Measurements from ENCODE around the gene CFAP73. TPM values are rescaled to one million over a fixed set of nuclear protein-coding genes. Genes with fewer than 3 reads are reported as not detected.
"Not testable (repeated sequence)": the region's sequence is repeated elsewhere in the genome, so short reads cannot be mapped to it uniquely, and the experiment has no call there.

The CFAP73 gene
- polyA plus RNA-seq, 3 donors, result 0.39 to 0.73 TPM; not detected in 1

GRCh38 chr12:113196990-113197389 is 47.5 kb downstream of the CFAP73 start:
- H3K27ac ChIP-seq (ENCODE audit: low read depth, low read length), result no peak overlapping the region
- 0 to 12% (median 10%) methylated on average over 4 of the region's 4 CpGs for WGBS, 3 donors

- no peak overlapping the region for H3K27ac ChIP-seq (ENCODE audit: low read depth, low read length)
- 97% methylated on average over 8 of the region's 8 CpGs for WGBS, 3 donors
Measured at GRCh38 chr12:113197518-113198077, 48.1 kb downstream of the CFAP73 start.

GRCh38 chr12:113198296-113198695 is 48.8 kb downstream of the CFAP73 start:
- no peak overlapping the region for H3K27ac ChIP-seq (ENCODE audit: low read depth, low read length)
- 68 to 83% (median 68%) methylated on average over 1 of the region's 1 CpG for WGBS, 3 donors

- 46 to 84% (median 81%) methylated on average over 12 of the region's 12 CpGs for WGBS, 3 donors
- H3K27ac ChIP-seq (ENCODE audit: low read depth, low read length), result no peak overlapping the region
Measured at GRCh38 chr12:113200021-113200797, 50.7 kb downstream of the CFAP73 start.

- WGBS, 3 donors, result 65 to 86% (median 85%) methylated on average over 14 of the region's 14 CpGs
- no peak overlapping the region for H3K27ac ChIP-seq (ENCODE audit: low read depth, low read length)
Measured at GRCh38 chr12:113201187-113202177, 52.0 kb downstream of the CFAP73 start.

GRCh38 chr12:113202300-113203075 is 53.0 kb downstream of the CFAP73 start:
- no peak overlapping the region for H3K27ac ChIP-seq (ENCODE audit: low read depth, low read length)
- 79 to 89% (median 82%) methylated on average over 4 of the region's 4 CpGs for WGBS, 3 donors

- H3K27ac ChIP-seq (ENCODE audit: low read depth, low read length), result no peak overlapping the region
- 82 to 87% (median 83%) methylated on average over 8 of the region's 8 CpGs for WGBS, 3 donors
Measured at GRCh38 chr12:113203852-113204760, 54.6 kb downstream of the CFAP73 start.

- H3K27ac ChIP-seq (ENCODE audit: low read depth, low read length), result no peak overlapping the region
- 66 to 82% (median 81%) methylated on average over 3 of the region's 3 CpGs for WGBS, 3 donors
Measured at GRCh38 chr12:113204804-113205203, 55.3 kb downstream of the CFAP73 start.

- H3K27ac ChIP-seq (ENCODE audit: low read depth, low read length), result not testable (repeated sequence)
- 97 to 100% (median 98%) methylated on average over 5 of the region's 5 CpGs for WGBS, 3 donors
Measured at GRCh38 chr12:113206802-113207201, 57.3 kb downstream of the CFAP73 start.

GRCh38 chr12:113207613-113208040 is 58.1 kb downstream of the CFAP73 start:
- 56 to 81% (median 61%) methylated on average over 6 of the region's 6 CpGs for WGBS, 3 donors

GRCh38 chr12:113208041-113208934 is 58.8 kb downstream of the CFAP73 start:
- 48 to 88% (median 53%) methylated on average over 10 of the region's 10 CpGs for WGBS, 3 donors
- no peak overlapping the region for H3K27ac ChIP-seq (ENCODE audit: low read depth, low read length)

More at GRCh38 chr12:113207613-113208040, 58.1 kb downstream of the CFAP73 start:
- H3K27ac ChIP-seq (ENCODE audit: low read depth, low read length), result no peak overlapping the region

Other genes with a start within 250 kb of the CFAP73 start
- 10 to 100 TPM in 2 of 3 donors, 1 to 10 TPM in 1; 6.6 to 25.9 (median 23.2) TPM for gene OAS1, start 242.8 kb upstream of the CFAP73 start, polyA plus RNA-seq
- gene OAS3, start 211.2 kb upstream of the CFAP73 start, polyA plus RNA-seq, result 1 to 10 TPM; 3.6 to 7.3 (median 7.1) TPM
- gene OAS2, start 171.2 kb upstream of the CFAP73 start, polyA plus RNA-seq, result 1 to 10 TPM; 2.2 to 9.4 (median 4.9) TPM
- gene DTX1, start 93.0 kb upstream of the CFAP73 start, polyA plus RNA-seq, result 100 to 1,000 TPM in 1 of 3 donors, 10 to 100 TPM in 1, 1 to 10 TPM in 1; 3.4 to 109 (median 21.9) TPM
- gene RASAL1, start 14.0 kb upstream of the CFAP73 start, polyA plus RNA-seq, result 1 to 10 TPM in 1 of 3 donors, under 1 TPM in 1, not detected in 1; 0.74 to 1.9 TPM
- gene DDX54, start 35.8 kb downstream of the CFAP73 start, polyA plus RNA-seq, result 10 to 100 TPM; 25.8 to 49.2 (median 38.6) TPM
- 10 to 100 TPM in 1 of 3 donors, 1 to 10 TPM in 2; 8.4 to 10.3 (median 8.7) TPM for gene RITA1, start 36.0 kb downstream of the CFAP73 start, polyA plus RNA-seq
- 10 to 100 TPM; 26.4 to 41.7 (median 36.1) TPM for gene TPCN1, start 71.7 kb downstream of the CFAP73 start, polyA plus RNA-seq
- gene SLC8B1, start 185.4 kb downstream of the CFAP73 start, polyA plus RNA-seq, result 10 to 100 TPM; 17.0 to 20.2 (median 17.5) TPM
- 10 to 100 TPM in 2 of 3 donors, 1 to 10 TPM in 1; 8.8 to 20.1 (median 12.5) TPM for gene PLBD2, start 208.9 kb downstream of the CFAP73 start, polyA plus RNA-seq